HG02763 (cell line): ENCODE measurements around the gene ZC3H4.
"Not testable (repeated sequence)": the region's sequence is repeated elsewhere in the genome, so short reads cannot be mapped to it uniquely, and the experiment has no call there.

ENCODE experiments used
- ATAC-seq: cut with Tn5 transposase; IDR thresholded peaks from one replicate; pipeline ENCODE4 v1.9.1; 2021; ENCODE audit warnings: mild to moderate bottlenecking, moderate library complexity; ENCODE audit not compliant: unreplicated experiment

Gene ZC3H4

GRCh38 chr19:47086280-47086679 is 27.3 kb downstream of the ZC3H4 start:
- ATAC-seq: no peak

GRCh38 chr19:47084879-47085439 is 28.6 kb downstream of the ZC3H4 start:
- ATAC-seq: no peak

GRCh38 chr19:47082493-47082892 is 31.1 kb downstream of the ZC3H4 start:
- ATAC-seq: no peak

GRCh38 chr19:47081095-47081494 is 32.5 kb downstream of the ZC3H4 start:
- ATAC-seq: no peak

GRCh38 chr19:47078351-47078750 is 35.2 kb downstream of the ZC3H4 start:
- not testable (repeated sequence) for ATAC-seq

- no peak for ATAC-seq
These were observed 37.6 kb downstream of the ZC3H4 start for GRCh38 chr19:47075941-47076340.

GRCh38 chr19:47075179-47075810 is 38.3 kb downstream of the ZC3H4 start:
- no peak for ATAC-seq

GRCh38 chr19:47074621-47075020 is 39.0 kb downstream of the ZC3H4 start:
- ATAC-seq: no peak

GRCh38 chr19:47073574-47073973 is 40.0 kb downstream of the ZC3H4 start:
- ATAC-seq: no peak

- no peak for ATAC-seq
These were observed 41.3 kb downstream of the ZC3H4 start for GRCh38 chr19:47072323-47072722.

- ATAC-seq: no peak
These were observed 41.8 kb downstream of the ZC3H4 start for GRCh38 chr19:47071731-47072130.

- no peak for ATAC-seq
These were observed 42.8 kb downstream of the ZC3H4 start for GRCh38 chr19:47070756-47071155.

- ATAC-seq: no peak
These were observed 43.8 kb downstream of the ZC3H4 start for GRCh38 chr19:47069795-47070194.

GRCh38 chr19:47068876-47069406 is 44.6 kb downstream of the ZC3H4 start:
- no peak for ATAC-seq

- ATAC-seq: no peak
These were observed 45.3 kb downstream of the ZC3H4 start for GRCh38 chr19:47068246-47068645.

GRCh38 chr19:47067215-47067847 is 46.2 kb downstream of the ZC3H4 start:
- no peak for ATAC-seq

- ATAC-seq: no peak
These were observed 47.0 kb downstream of the ZC3H4 start for GRCh38 chr19:47066376-47067214.

GRCh38 chr19:47065242-47065641 is 48.3 kb downstream of the ZC3H4 start:
- ATAC-seq: no peak

GRCh38 chr19:47063874-47064273 is 49.7 kb downstream of the ZC3H4 start:
- no peak for ATAC-seq

- no peak for ATAC-seq
These were observed 55.0 kb downstream of the ZC3H4 start for GRCh38 chr19:47058621-47059022.

GRCh38 chr19:47057328-47057727 is 56.2 kb downstream of the ZC3H4 start:
- ATAC-seq: no peak
